Measurements from ENCODE around the gene TRAPPC12. TPM values are rescaled to one million over a fixed set of nuclear protein-coding genes. Genes with fewer than 3 reads are reported as not detected.

The TRAPPC12 gene
- total RNA-seq, 1 experiment from 2014 or later, result 85.0 TPM

GRCh38 chr2:3348767-3349166 lies 30.7 kb upstream of the TRAPPC12 start:
- ChIA-PET CTCF (no interaction called here), POLR2A (no interaction called here)
- no peaks in the 10 kb centered on the region for H3K27me3 Mint-ChIP-seq (ENCODE audit: insufficient read depth, unreplicated experiment)
- H3K4me3 Mint-ChIP-seq (ENCODE audit: unreplicated experiment), result no peak overlapping the region
- no peak for TF ChIP-seq CTCF (IDR thresholded peaks at IDR 0.05; ENCODE audit: insufficient read depth in 1 of 2, low read depth in 1 of 2, low read length in 1 of 2, severe bottlenecking in 1 of 2, unreplicated experiment in 1 of 2)
- H3K36me3 Mint-ChIP-seq (ENCODE audit: insufficient read depth, unreplicated experiment), result peaks cover 25% of the 10 kb centered on the region
- H3K9me3 Mint-ChIP-seq (ENCODE audit: unreplicated experiment), result no peaks in the 10 kb centered on the region
- Histone ChIP-seq H3K4me3 (ENCODE audit: low read depth, low read length) (no peak overlapping the region), H3K9me3 (no peaks in the 10 kb centered on the region), H3K36me3 (ENCODE audit: control insufficient read depth, insufficient read depth, low read length) (no peaks in the 10 kb centered on the region; the same call in 1 of the 2 replicates), H3K4me1 (no peaks in the 10 kb centered on the region), H3K27me3 (replicated peaks; ENCODE audit: control insufficient read depth, insufficient read depth, low read length) (no peaks in the 10 kb centered on the region)
- no peaks in the 10 kb centered on the region for H3K4me1 Mint-ChIP-seq (ENCODE audit: low read depth, unreplicated experiment)
- H3K27ac Mint-ChIP-seq (ENCODE audit: unreplicated experiment), result no peak overlapping the region
- DNase-seq, result no peak
- intact Hi-C loops (cut with micrococcal nuclease; ENCODE audit: unreplicated experiment), result no loop called here
- no TSS peak for BruUV-seq (replicated peaks)

- ChIA-PET CTCF (no interaction called here), POLR2A (no interaction called here)
- no TSS peak for BruUV-seq (replicated peaks)
- H3K4me1 Mint-ChIP-seq (ENCODE audit: low read depth, unreplicated experiment), result no peaks in the 10 kb centered on the region
- no peak overlapping the region for H3K27ac Mint-ChIP-seq (ENCODE audit: unreplicated experiment)
- intact Hi-C loops (cut with micrococcal nuclease; ENCODE audit: unreplicated experiment), result no loop called here
- H3K4me3 Mint-ChIP-seq (ENCODE audit: unreplicated experiment), result no peak overlapping the region
- Histone ChIP-seq H3K36me3 (ENCODE audit: control insufficient read depth, insufficient read depth, low read length) (no peaks in the 10 kb centered on the region; the same call in 1 of the 2 replicates), H3K4me3 (ENCODE audit: low read depth, low read length) (no peak overlapping the region), H3K4me1 (no peaks in the 10 kb centered on the region), H3K9me3 (no peaks in the 10 kb centered on the region), H3K27me3 (replicated peaks; ENCODE audit: control insufficient read depth, insufficient read depth, low read length) (no peaks in the 10 kb centered on the region)
- H3K9me3 Mint-ChIP-seq (ENCODE audit: unreplicated experiment), result no peaks in the 10 kb centered on the region
- no peak for TF ChIP-seq CTCF (IDR thresholded peaks at IDR 0.05; ENCODE audit: insufficient read depth in 1 of 2, low read depth in 1 of 2, low read length in 1 of 2, severe bottlenecking in 1 of 2, unreplicated experiment in 1 of 2)
- no peaks in the 10 kb centered on the region for H3K27me3 Mint-ChIP-seq (ENCODE audit: insufficient read depth, unreplicated experiment)
- DNase-seq, result no peak
- H3K36me3 Mint-ChIP-seq (ENCODE audit: insufficient read depth, unreplicated experiment), result peaks cover 30% of the 10 kb centered on the region
Measured at GRCh38 chr2:3349211-3349693, 30.2 kb upstream of the TRAPPC12 start.

DNA sequence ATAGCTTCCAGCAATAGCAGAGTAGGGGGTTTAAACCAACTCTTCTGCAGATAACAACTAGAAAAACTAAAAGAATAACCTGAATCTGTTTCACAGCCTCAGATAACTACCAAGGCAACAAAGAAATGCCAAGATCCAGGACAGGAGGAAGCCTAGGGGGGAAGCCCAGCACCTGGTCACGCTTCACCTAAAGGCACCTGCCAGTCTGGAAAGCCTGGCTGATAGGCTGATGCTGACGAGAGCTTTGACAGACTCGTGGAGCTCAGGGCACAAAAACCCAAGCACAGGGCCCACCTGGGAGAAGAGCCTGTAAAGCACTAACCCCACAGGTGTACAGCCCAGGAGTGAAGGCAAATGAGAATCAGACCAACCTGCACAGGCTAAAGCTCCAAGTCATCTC lies 24.5 kb upstream of the TRAPPC12 start:
- no peak for TF ChIP-seq CTCF (IDR thresholded peaks at IDR 0.05; ENCODE audit: insufficient read depth in 1 of 2, low read depth in 1 of 2, low read length in 1 of 2, severe bottlenecking in 1 of 2, unreplicated experiment in 1 of 2)
- Histone ChIP-seq H3K36me3 (ENCODE audit: control insufficient read depth, insufficient read depth, low read length) (no peaks in the 10 kb centered on the region; the same call in 1 of the 2 replicates), H3K27me3 (replicated peaks; ENCODE audit: control insufficient read depth, insufficient read depth, low read length) (no peaks in the 10 kb centered on the region), H3K4me3 (ENCODE audit: low read depth, low read length) (no peak overlapping the region), H3K4me1 (0 out of 2 replicates have a peak, but pooled peaks cover 5% of the 10 kb centered on the region), H3K9me3 (no peaks in the 10 kb centered on the region)
- BruUV-seq (replicated peaks), result no TSS peak
- Mint-ChIP-seq H3K9me3 (ENCODE audit: unreplicated experiment) (no peaks in the 10 kb centered on the region), H3K4me1 (ENCODE audit: low read depth, unreplicated experiment) (no peaks in the 10 kb centered on the region), H3K36me3 (ENCODE audit: insufficient read depth, unreplicated experiment) (peaks cover 23% of the 10 kb centered on the region), H3K4me3 (ENCODE audit: unreplicated experiment) (no peak overlapping the region), H3K27me3 (ENCODE audit: insufficient read depth, unreplicated experiment) (no peaks in the 10 kb centered on the region), H3K27ac (ENCODE audit: unreplicated experiment) (no peak overlapping the region)
- CTCF ChIA-PET, result no interaction called here
- intact Hi-C loops (cut with micrococcal nuclease; ENCODE audit: unreplicated experiment), result no loop called here
- no peak for DNase-seq
- POLR2A ChIA-PET, result no interaction called here

Data from Caco-2 (cell line).